OCI-LY7 (cell line): ENCODE measurements around the gene LIPK. TPM values are rescaled to one million over a fixed set of nuclear protein-coding genes. Genes with fewer than 3 reads are reported as not detected.

Source experiments
- BruUV-seq: library from RNA; stranded (reverse); fragments of 400-500 nt; replicated peaks from 2 replicates; lab custom pipeline; 2021; lab: Mats Ljungman, UMichigan
- CTCF ChIA-PET: fragments of 300-600 bp; sonication (Branson Sonifier 250); formaldehyde crosslinking; loops from one replicate; lab custom pipeline; 2022; ENCODE audit warnings: antibody characterized with exemption; ENCODE audit not compliant: unreplicated experiment; lab: Charles Lee
- POLR2A ChIA-PET: fragments of 300-600 bp; sonication (Branson Sonifier 250); formaldehyde crosslinking; loops from one replicate; lab custom pipeline; 2022; ENCODE audit warnings: antibody characterized with exemption; lab: Charles Lee
- DNase-seq: peaks from one replicate; pipeline ENCODE4 v3.0.0-alpha.2; 2015; ENCODE audit warnings: low spot score
- H2AFZ ChIP-seq: fragments of 200-600 bp; sonication (generic), shearing (Covaris generic); 2 replicates; pipeline ENCODE4 v1.6.1; 2014; ENCODE audit warnings: mild to moderate bottlenecking, antibody characterized with exemption, low read length, moderate library complexity
- H3K27ac ChIP-seq: fragments of 200-600 bp; sonication (generic); 2 replicates; pipeline ENCODE4 v1.5.1; 2014; ENCODE audit warnings: mixed run types, low read depth, mild to moderate bottlenecking, moderate library complexity, low read length, inconsistent platforms; ENCODE audit not compliant: poor library complexity, severe bottlenecking
- H3K36me3 ChIP-seq: fragments of 200-600 bp; sonication (generic); 2 replicates; pipeline ENCODE4 v1.6.1; 2014; ENCODE audit warnings: mild to moderate bottlenecking, antibody characterized with exemption, low read length, moderate library complexity, mixed read lengths; ENCODE audit not compliant: insufficient read depth
- H3K4me1 ChIP-seq: fragments of 200-600 bp; sonication (generic); 2 replicates; pipeline ENCODE4 v1.5.1; 2014; ENCODE audit warnings: mild to moderate bottlenecking, low read length; ENCODE audit not compliant: insufficient read depth, poor library complexity, severe bottlenecking
- H3K4me2 ChIP-seq: fragments of 200-600 bp; sonication (generic); 2 replicates; pipeline ENCODE4 v1.6.1; 2014; ENCODE audit warnings: mild to moderate bottlenecking, low read length
- H3K4me3 ChIP-seq: fragments of 200-600 bp; sonication (generic); 2 replicates; pipeline ENCODE4 v1.5.1; 2014; ENCODE audit warnings: mild to moderate bottlenecking, low read depth, low read length; ENCODE audit not compliant: poor library complexity, severe bottlenecking
- H3K79me2 ChIP-seq: fragments of 200-600 bp; sonication (generic); 2 replicates; pipeline ENCODE4 v1.6.1; 2016; ENCODE audit warnings: low read depth, mild to moderate bottlenecking, low read length, moderate library complexity, mixed read lengths; ENCODE audit not compliant: insufficient read depth
- H3K9me2 ChIP-seq: fragments of 200-600 bp; sonication (generic); 2 replicates; pipeline ENCODE4 v1.6.1; 2016; ENCODE audit warnings: mild to moderate bottlenecking, low read length, mixed read lengths; ENCODE audit not compliant: insufficient read depth
- H3K9me3 ChIP-seq: fragments of 200-600 bp; sonication (generic); 2 replicates; pipeline ENCODE4 v1.6.1; 2014; ENCODE audit warnings: mild to moderate bottlenecking, mixed run types, low read length, mixed read lengths
- H4K20me1 ChIP-seq: fragments of 200-600 bp; sonication (generic); 2 replicates; pipeline ENCODE4 v1.6.1; 2014; ENCODE audit warnings: mild to moderate bottlenecking, antibody characterized with exemption, low read length, moderate library complexity, mixed read lengths; ENCODE audit not compliant: insufficient read depth
- EZH2phosphoT487 ChIP-seq: fragments of 200-600 bp; sonication (generic); IDR thresholded peaks from 2 replicates; pipeline ENCODE4 v1.6.1; 2018; ENCODE audit warnings: low read depth, borderline replicate concordance, mild to moderate bottlenecking, mixed run types, antibody characterized with exemption, low read length, moderate library complexity, mixed read lengths
- intact Hi-C: fragments of 100-400 bp; cut with micrococcal nuclease; formaldehyde crosslinking; loops from one replicate; pipeline ENCODE4 v1.10.0; 2022; ENCODE audit not compliant: unreplicated experiment
- total RNA-seq, 2 experiments: library from RNA; depleted of rRNA in 1 of 2; stranded (reverse); fragments of >200 nt in 1 of 2; shearing (Covaris generic) in 1 of 2; gene quantifications; 2 replicates each; pipeline ENCODE4 v1.2.3, GENCODE V29; 2014 to 2022
- TF ChIP-seq, protein P1 (sequence below): fragments of 200-600 bp; sonication (generic); conservative IDR thresholded peaks from 2 replicates; pipeline ENCODE4 v1.5.1; 2014; ENCODE audit warnings: mild to moderate bottlenecking, antibody characterized with exemption, low read length, moderate library complexity, mixed read lengths

Gene LIPK
- total RNA-seq, 2 experiments from 2014 or later, result not detected

DNA sequence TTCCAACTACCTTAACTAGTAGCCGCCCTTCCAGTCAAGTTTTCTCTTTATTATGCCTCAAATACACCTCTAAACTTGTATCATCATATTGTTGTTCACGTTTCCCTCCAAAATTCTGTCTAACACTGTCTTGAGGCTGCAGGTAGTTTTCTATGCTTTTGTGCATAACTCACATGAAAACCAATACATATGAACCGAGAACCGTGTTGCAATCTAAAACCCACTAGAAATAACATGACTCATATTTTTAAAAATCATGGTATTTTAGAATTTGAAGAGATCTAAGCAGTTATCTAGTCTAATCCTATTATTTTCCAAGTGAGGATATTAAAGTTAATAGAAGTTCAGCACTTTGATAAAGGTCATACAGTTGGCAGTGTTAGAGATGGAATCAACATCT is 23.6 kb upstream of the LIPK start:
- TF ChIP-seq, protein P1, sequence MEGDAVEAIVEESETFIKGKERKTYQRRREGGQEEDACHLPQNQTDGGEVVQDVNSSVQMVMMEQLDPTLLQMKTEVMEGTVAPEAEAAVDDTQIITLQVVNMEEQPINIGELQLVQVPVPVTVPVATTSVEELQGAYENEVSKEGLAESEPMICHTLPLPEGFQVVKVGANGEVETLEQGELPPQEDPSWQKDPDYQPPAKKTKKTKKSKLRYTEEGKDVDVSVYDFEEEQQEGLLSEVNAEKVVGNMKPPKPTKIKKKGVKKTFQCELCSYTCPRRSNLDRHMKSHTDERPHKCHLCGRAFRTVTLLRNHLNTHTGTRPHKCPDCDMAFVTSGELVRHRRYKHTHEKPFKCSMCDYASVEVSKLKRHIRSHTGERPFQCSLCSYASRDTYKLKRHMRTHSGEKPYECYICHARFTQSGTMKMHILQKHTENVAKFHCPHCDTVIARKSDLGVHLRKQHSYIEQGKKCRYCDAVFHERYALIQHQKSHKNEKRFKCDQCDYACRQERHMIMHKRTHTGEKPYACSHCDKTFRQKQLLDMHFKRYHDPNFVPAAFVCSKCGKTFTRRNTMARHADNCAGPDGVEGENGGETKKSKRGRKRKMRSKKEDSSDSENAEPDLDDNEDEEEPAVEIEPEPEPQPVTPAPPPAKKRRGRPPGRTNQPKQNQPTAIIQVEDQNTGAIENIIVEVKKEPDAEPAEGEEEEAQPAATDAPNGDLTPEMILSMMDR, result no peak
- TF ChIP-seq EZH2phosphoT487, result no peak

DNA sequence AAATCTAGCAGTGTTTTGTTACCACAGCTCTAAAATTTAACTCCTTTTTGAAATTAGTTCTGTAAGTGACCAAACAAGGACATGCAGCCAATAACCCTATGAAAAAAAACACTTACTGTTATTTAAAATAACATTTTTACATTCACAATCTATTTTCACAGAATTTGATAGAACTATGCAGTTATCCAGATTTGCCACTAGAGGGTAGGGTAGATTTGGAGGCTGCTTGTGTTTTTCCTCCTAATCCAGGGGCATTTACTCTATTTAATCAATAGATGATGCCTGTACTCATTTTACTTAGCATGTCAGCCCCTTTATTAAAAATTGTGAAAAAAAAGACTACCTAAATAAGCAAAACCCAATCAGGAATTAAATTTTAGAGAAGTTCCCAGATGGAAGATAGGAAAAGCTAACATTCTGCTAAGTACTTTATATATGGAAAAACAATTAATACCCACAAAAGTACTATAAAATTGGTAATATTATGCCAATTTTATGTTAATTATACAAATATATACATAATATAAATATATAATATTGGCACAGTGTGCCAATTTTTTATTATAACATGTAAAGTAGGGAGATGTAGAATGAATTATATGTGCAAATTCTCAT is 18.1 kb upstream of the LIPK start:
- no peaks in the 10 kb centered on the region for H4K20me1 ChIP-seq
- ChIA-PET POLR2A (interaction anchor here (0.5 to 0.9 kb wide), 2 partner anchors 99 to 1613 kb away, joined by 3 read pairs; no protein-coding TSS in a partner anchor), CTCF (no interaction called here)
- no TSS peak for BruUV-seq
- no peaks in the 10 kb centered on the region for H3K4me1 ChIP-seq
- intact Hi-C loops, result no loop called here
- no peaks in the 10 kb centered on the region for H3K9me3 ChIP-seq
- no peaks in the 10 kb centered on the region for H3K9me2 ChIP-seq
- no peaks in the 10 kb centered on the region for H3K79me2 ChIP-seq
- H2AFZ ChIP-seq, result no peak overlapping the region
- H3K27ac ChIP-seq, result no peak overlapping the region
- peak; percentile 26 for DNase-seq
- TF ChIP-seq EZH2phosphoT487, result no peak
- TF ChIP-seq, protein P1, result peak; percentile 91
- H3K4me3 ChIP-seq, result no peak overlapping the region
- H3K36me3 ChIP-seq, result no peaks in the 10 kb centered on the region
- no peak overlapping the region for H3K4me2 ChIP-seq

More for the DNA sequence above, 23.6 kb upstream of the LIPK start:
- POLR2A ChIA-PET, result interaction anchor here (1.1 to 1.2 kb wide), 2 partner anchors 15 to 43 kb away, joined by 3 read pairs; no protein-coding TSS in a partner anchor
- Histone ChIP-seq H3K9me2 (no peaks in the 10 kb centered on the region), H3K4me3 (no peak overlapping the region), H3K36me3 (no peaks in the 10 kb centered on the region), H3K79me2 (no peaks in the 10 kb centered on the region), H3K4me2 (no peak overlapping the region), H4K20me1 (no peaks in the 10 kb centered on the region), H2AFZ (no peak overlapping the region), H3K9me3 (no peaks in the 10 kb centered on the region), H3K4me1 (no peaks in the 10 kb centered on the region), H3K27ac (no peak overlapping the region)
- BruUV-seq, result no TSS peak
- CTCF ChIA-PET, result interaction anchor here (0.6 kb wide), 1 partner anchor 385 kb away, joined by 4 read pairs; no protein-coding TSS in a partner anchor
- no peak for DNase-seq
- intact Hi-C loops, result no loop called here

DNA sequence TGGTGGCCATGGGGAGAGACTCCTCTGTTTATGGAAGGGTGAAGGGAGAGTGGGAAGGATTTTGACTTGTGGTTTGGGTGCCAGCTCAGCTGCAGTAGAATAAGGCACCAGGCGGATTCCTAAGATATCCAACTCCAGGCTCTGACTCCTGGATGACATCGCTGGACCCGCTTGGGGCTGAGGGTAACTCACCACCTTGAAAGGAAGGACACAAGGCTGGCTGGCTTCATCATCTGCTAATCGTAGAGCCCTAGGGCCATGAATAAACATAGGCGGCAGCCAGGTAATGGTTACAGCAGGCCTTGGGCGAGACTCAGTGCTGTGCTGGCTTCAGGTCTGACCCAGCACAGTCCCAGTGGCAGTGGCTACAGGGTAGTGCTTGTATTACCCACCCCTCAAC is 16.7 kb upstream of the LIPK start:
- no peak overlapping the region for H2AFZ ChIP-seq

More for the DNA sequence above, 16.7 kb upstream of the LIPK start:
- Histone ChIP-seq H3K79me2 (no peaks in the 10 kb centered on the region), H3K9me3 (no peaks in the 10 kb centered on the region), H3K36me3 (no peaks in the 10 kb centered on the region), H3K4me1 (no peaks in the 10 kb centered on the region), H3K9me2 (no peaks in the 10 kb centered on the region), H3K4me3 (no peak overlapping the region), H3K4me2 (no peak overlapping the region), H4K20me1 (no peaks in the 10 kb centered on the region), H3K27ac (no peak overlapping the region)
- POLR2A ChIA-PET, result no interaction called here
- TF ChIP-seq EZH2phosphoT487, result no peak
- TF ChIP-seq, protein P1, result no peak
- intact Hi-C loops, result no loop called here
- DNase-seq, result no peak
- CTCF ChIA-PET, result no interaction called here
- BruUV-seq, result no TSS peak
